ENCODE data around the gene DOCK10. TPM values are rescaled to one million over a fixed set of nuclear protein-coding genes. Genes with fewer than 3 reads are reported as not detected.

Gene DOCK10
- total RNA-seq, 1 donor = 176 TPM

DNA sequence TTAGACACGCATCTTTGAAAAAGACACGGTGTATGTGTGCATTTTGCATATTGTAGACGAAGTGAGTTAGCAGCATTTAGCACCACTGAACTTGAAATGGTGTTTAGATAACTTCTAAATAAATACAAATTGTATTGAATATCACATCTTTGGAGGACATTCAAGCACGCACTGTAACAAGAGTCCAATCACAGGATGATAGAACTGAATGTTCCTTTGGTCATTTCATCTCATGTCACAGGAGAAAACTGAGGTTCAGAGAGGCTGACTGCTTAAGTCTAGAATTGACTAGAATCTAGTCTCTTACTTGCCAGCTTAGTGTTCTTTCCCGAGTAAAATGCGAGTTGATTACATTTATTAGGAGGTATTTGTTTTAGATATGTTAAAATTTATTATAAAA lies 206.9 kb downstream of the DOCK10 start:
- Histone ChIP-seq H3K9me3 (ENCODE audit: low read depth, low read length) (no peaks in the 10 kb centered on the region), H3K27me3 (ENCODE audit: insufficient read depth, low read length) (no peaks in the 10 kb centered on the region), H3K4me3 (ENCODE audit: low read length) (no peak overlapping the region), H3K4me1 (ENCODE audit: insufficient read depth, low read length) (no peaks in the 10 kb centered on the region)

DNA sequence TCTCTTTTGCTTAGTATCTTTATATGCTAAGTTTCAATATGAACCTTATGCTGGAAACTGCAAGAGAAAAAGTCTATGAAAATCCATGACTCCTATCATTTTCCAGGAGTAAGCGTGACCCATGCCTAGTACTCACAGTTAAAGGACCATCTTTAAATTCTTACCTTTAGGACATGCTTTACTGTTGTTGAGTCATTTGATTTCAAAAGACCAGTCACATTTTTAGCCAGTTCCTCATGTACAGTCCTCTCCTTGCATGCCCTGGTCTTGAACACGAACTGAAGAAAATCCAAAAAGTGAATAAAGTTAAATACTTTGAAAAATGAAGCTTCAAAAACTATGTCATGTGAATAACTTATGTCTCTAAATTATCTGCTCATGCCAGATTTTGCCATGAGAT lies 208.3 kb downstream of the DOCK10 start:
- Histone ChIP-seq H3K4me3 (ENCODE audit: low read length) (no peak overlapping the region), H3K4me1 (ENCODE audit: insufficient read depth, low read length) (no peaks in the 10 kb centered on the region), H3K27me3 (ENCODE audit: insufficient read depth, low read length) (no peaks in the 10 kb centered on the region), H3K9me3 (ENCODE audit: low read depth, low read length) (no peaks in the 10 kb centered on the region)

GRCh38 chr2:224832207-224832606 lies 210.1 kb downstream of the DOCK10 start:
- Histone ChIP-seq H3K9me3 (ENCODE audit: low read depth, low read length) (no peaks in the 10 kb centered on the region), H3K4me3 (ENCODE audit: low read length) (no peak overlapping the region), H3K4me1 (ENCODE audit: insufficient read depth, low read length) (no peaks in the 10 kb centered on the region), H3K27me3 (ENCODE audit: insufficient read depth, low read length) (no peaks in the 10 kb centered on the region)

- no peak overlapping the region for H3K4me3 ChIP-seq (ENCODE audit: low read length)
- no peaks in the 10 kb centered on the region for H3K27me3 ChIP-seq (ENCODE audit: insufficient read depth, low read length)
- H3K9me3 ChIP-seq (ENCODE audit: low read depth, low read length) = no peaks in the 10 kb centered on the region
- H3K4me1 ChIP-seq (ENCODE audit: insufficient read depth, low read length) = no peaks in the 10 kb centered on the region
Observed at GRCh38 chr2:224831530-224831929, 210.7 kb downstream of the DOCK10 start.

DNA sequence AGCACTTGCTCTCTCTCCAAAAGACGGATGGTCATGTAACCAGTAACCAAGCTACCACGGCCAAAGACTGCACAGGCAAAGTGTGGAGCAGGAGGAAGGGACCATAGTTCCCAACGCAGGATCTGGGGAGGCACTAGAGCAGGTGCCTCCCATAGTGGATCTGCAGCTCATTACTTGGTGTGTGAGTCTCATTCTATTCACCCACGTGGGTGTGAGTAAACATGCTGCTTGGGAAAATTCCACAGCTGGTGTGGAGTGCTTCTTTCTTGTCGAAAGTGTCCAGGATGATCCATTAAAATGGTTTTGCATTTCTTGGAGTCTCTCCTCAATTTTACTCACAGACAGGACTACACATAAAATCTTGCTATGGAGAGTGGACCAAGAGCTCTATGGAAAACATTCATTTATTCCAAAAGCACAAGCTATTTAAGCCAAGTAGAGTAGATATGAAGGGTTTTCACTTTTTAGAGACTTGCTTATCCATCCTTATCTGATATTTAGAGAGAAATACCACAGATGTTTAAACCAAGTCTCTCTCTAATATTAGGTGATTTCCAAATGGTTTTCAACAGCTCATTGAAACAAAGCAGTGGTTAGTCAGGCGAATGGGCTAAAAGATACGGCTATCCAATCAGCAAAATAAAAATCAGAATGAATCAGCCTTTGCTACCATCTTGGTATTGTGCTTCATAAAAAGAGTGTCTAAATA lies 221.8 kb downstream of the DOCK10 start:
- Histone ChIP-seq H3K9me3 (ENCODE audit: low read depth, low read length) (no peaks in the 10 kb centered on the region), H3K4me3 (ENCODE audit: low read length) (no peak overlapping the region), H3K27me3 (ENCODE audit: insufficient read depth, low read length) (no peaks in the 10 kb centered on the region), H3K4me1 (ENCODE audit: insufficient read depth, low read length) (no peaks in the 10 kb centered on the region)

GRCh38 chr2:224819075-224819474 lies 223.2 kb downstream of the DOCK10 start:
- no peaks in the 10 kb centered on the region for H3K9me3 ChIP-seq (ENCODE audit: low read depth, low read length)
- no peaks in the 10 kb centered on the region for H3K27me3 ChIP-seq (ENCODE audit: insufficient read depth, low read length)
- H3K4me1 ChIP-seq (ENCODE audit: insufficient read depth, low read length) = no peaks in the 10 kb centered on the region
- no peak overlapping the region for H3K4me3 ChIP-seq (ENCODE audit: low read length)

- no peaks in the 10 kb centered on the region for H3K4me1 ChIP-seq (ENCODE audit: insufficient read depth, low read length)
- H3K9me3 ChIP-seq (ENCODE audit: low read depth, low read length) = no peaks in the 10 kb centered on the region
Observed at GRCh38 chr2:224817676-224818075, 224.6 kb downstream of the DOCK10 start.

GRCh38 chr2:224816816-224817215 lies 225.5 kb downstream of the DOCK10 start:
- H3K9me3 ChIP-seq (ENCODE audit: low read depth, low read length) = no peaks in the 10 kb centered on the region
- H3K4me1 ChIP-seq (ENCODE audit: insufficient read depth, low read length) = no peaks in the 10 kb centered on the region
- no peaks in the 10 kb centered on the region for H3K27me3 ChIP-seq (ENCODE audit: insufficient read depth, low read length)
- no peak overlapping the region for H3K4me3 ChIP-seq (ENCODE audit: low read length)

More at GRCh38 chr2:224817676-224818075, 224.6 kb downstream of the DOCK10 start:
- H3K4me3 ChIP-seq (ENCODE audit: low read length) = no peak overlapping the region
- H3K27me3 ChIP-seq (ENCODE audit: insufficient read depth, low read length) = no peaks in the 10 kb centered on the region

- Histone ChIP-seq H3K4me3 (ENCODE audit: low read length) (no peak overlapping the region), H3K9me3 (ENCODE audit: low read depth, low read length) (no peaks in the 10 kb centered on the region), H3K4me1 (ENCODE audit: insufficient read depth, low read length) (no peaks in the 10 kb centered on the region), H3K27me3 (ENCODE audit: insufficient read depth, low read length) (no peaks in the 10 kb centered on the region)
Observed at GRCh38 chr2:224813578-224813977, 228.7 kb downstream of the DOCK10 start.

GRCh38 chr2:224807153-224807964 lies 234.9 kb downstream of the DOCK10 start:
- Histone ChIP-seq H3K9me3 (ENCODE audit: low read depth, low read length) (no peaks in the 10 kb centered on the region), H3K4me3 (ENCODE audit: low read length) (no peak overlapping the region), H3K27me3 (ENCODE audit: insufficient read depth, low read length) (no peaks in the 10 kb centered on the region), H3K4me1 (ENCODE audit: insufficient read depth, low read length) (no peaks in the 10 kb centered on the region)

GRCh38 chr2:224803930-224804329 lies 238.3 kb downstream of the DOCK10 start:
- no peaks in the 10 kb centered on the region for H3K4me1 ChIP-seq (ENCODE audit: insufficient read depth, low read length)
- no peaks in the 10 kb centered on the region for H3K9me3 ChIP-seq (ENCODE audit: low read depth, low read length)
- H3K27me3 ChIP-seq (ENCODE audit: insufficient read depth, low read length) = no peaks in the 10 kb centered on the region
- no peak overlapping the region for H3K4me3 ChIP-seq (ENCODE audit: low read length)

DNA sequence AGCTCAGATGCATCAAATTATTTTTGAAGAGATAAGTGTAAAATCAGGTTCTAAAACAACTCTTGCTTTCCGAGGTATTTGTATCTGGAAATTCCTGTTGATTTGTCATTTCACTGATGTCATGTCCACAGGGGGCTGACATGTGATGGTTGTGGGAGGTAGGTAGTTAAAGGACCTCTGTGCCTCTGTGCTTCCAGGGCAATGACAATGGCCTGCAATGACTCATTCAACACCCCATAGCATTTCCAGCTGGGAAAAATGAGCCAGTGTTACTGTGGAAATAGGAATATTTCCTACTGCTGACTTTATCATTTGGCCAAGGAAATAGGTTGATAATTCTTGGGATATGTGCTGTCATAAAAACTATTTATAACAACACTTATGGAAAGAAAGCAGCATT lies 239.9 kb downstream of the DOCK10 start:
- no peaks in the 10 kb centered on the region for H3K27me3 ChIP-seq (ENCODE audit: insufficient read depth, low read length)
- H3K4me1 ChIP-seq (ENCODE audit: insufficient read depth, low read length) = no peaks in the 10 kb centered on the region
- H3K4me3 ChIP-seq (ENCODE audit: low read length) = no peak overlapping the region
- H3K9me3 ChIP-seq (ENCODE audit: low read depth, low read length) = no peaks in the 10 kb centered on the region

DNA sequence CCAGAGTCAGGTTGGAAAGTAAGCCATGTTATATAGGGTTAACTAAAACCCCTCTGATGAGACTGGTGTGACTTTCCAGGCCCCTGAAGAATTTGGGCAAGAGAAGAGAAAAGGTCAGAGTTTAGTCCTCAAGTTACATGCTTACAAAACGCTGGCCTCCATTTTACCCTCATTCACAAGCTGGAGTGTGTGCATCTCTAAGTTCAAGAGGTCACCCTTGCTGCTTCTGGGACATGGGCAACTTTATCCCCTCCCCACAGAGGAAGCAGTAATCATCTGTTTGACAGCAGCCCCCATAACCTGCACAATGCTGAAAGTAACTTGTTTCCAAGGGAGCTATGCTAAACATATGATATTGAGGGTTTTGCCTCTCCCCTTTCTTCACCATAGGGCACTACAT lies 240.9 kb downstream of the DOCK10 start:
- H3K4me3 ChIP-seq (ENCODE audit: low read length) = no peak overlapping the region
- H3K9me3 ChIP-seq (ENCODE audit: low read depth, low read length) = no peaks in the 10 kb centered on the region
- no peaks in the 10 kb centered on the region for H3K4me1 ChIP-seq (ENCODE audit: insufficient read depth, low read length)
- no peaks in the 10 kb centered on the region for H3K27me3 ChIP-seq (ENCODE audit: insufficient read depth, low read length)

- H3K4me1 ChIP-seq (ENCODE audit: insufficient read depth, low read length) = no peaks in the 10 kb centered on the region
- H3K4me3 ChIP-seq (ENCODE audit: low read length) = no peak overlapping the region
- no peaks in the 10 kb centered on the region for H3K9me3 ChIP-seq (ENCODE audit: low read depth, low read length)
- no peaks in the 10 kb centered on the region for H3K27me3 ChIP-seq (ENCODE audit: insufficient read depth, low read length)
Observed at GRCh38 chr2:224799691-224800090, 242.6 kb downstream of the DOCK10 start.

GRCh38 chr2:224798180-224798579 lies 244.1 kb downstream of the DOCK10 start:
- Histone ChIP-seq H3K27me3 (ENCODE audit: insufficient read depth, low read length) (no peaks in the 10 kb centered on the region), H3K9me3 (ENCODE audit: low read depth, low read length) (no peaks in the 10 kb centered on the region), H3K4me1 (ENCODE audit: insufficient read depth, low read length) (no peaks in the 10 kb centered on the region), H3K4me3 (ENCODE audit: low read length) (no peak overlapping the region)

Data from mononuclear cell (primary cell).